Neural progenitor cell (in vitro differentiated cells): ENCODE data around the gene PLA2G4B. TPM values are rescaled to one million over a fixed set of nuclear protein-coding genes. Genes with fewer than 3 reads are reported as not detected.

Experiments used
- DNase-seq: peaks from one replicate; pipeline ENCODE4 v3.0.0-alpha.2; 2016; ENCODE audit warnings: low spot score
- H2AFZ ChIP-seq: fragments of 200-600 bp; sonication (generic); replicated peaks from 2 replicates; pipeline ENCODE4 v1.6.1; 2016; ENCODE audit warnings: antibody characterized with exemption
- H3F3A ChIP-seq: fragments of 200-600 bp; sonication (generic); 2 replicates; pipeline ENCODE4 v1.6.1; 2016; ENCODE audit warnings: antibody characterized with exemption, low read depth
- H3K27ac ChIP-seq: fragments of 200-600 bp; sonication (generic); 2 replicates; pipeline ENCODE4 v1.5.1; 2016; ENCODE audit warnings: mild to moderate bottlenecking
- H3K27me3 ChIP-seq: fragments of 200-600 bp; sonication (generic); 2 replicates; pipeline ENCODE4 v1.6.1; 2016; ENCODE audit warnings: mild to moderate bottlenecking, moderate library complexity
- H3K36me3 ChIP-seq: fragments of 200-600 bp; sonication (generic); 2 replicates; pipeline ENCODE4 v1.5.1; 2016
- H3K4me1 ChIP-seq: fragments of 200-600 bp; sonication (generic); 2 replicates; pipeline ENCODE4 v1.6.1; 2016; ENCODE audit warnings: mixed run types
- H3K4me2 ChIP-seq: fragments of 200-600 bp; sonication (generic); 2 replicates; pipeline ENCODE4 v1.6.1; 2016
- H3K4me3 ChIP-seq: fragments of 200-600 bp; sonication (generic); 2 replicates; pipeline ENCODE4 v1.5.1; 2016
- H3K79me2 ChIP-seq: fragments of 200-600 bp; sonication (generic); 2 replicates; pipeline ENCODE4 v1.6.1; 2016; ENCODE audit warnings: low read depth
- H3K9ac ChIP-seq: fragments of 200-600 bp; sonication (generic); 2 replicates; pipeline ENCODE4 v1.6.1; 2016
- H3K9me3 ChIP-seq: fragments of 200-600 bp; sonication (generic); 2 replicates; pipeline ENCODE4 v1.5.1; 2016; ENCODE audit warnings: low read depth
- H4K20me1 ChIP-seq: fragments of 200-600 bp; sonication (generic); 2 replicates; pipeline ENCODE4 v1.6.1; 2016; ENCODE audit warnings: low read depth
- H3K27ac Mint-ChIP-seq: 3 replicates; pipeline ENCODE4 v1.8.0; 2021; ENCODE audit warnings: mixed read lengths
- H3K27me3 Mint-ChIP-seq: 2 replicates; pipeline ENCODE4 v1.8.0; 2022; ENCODE audit warnings: low read depth, mild to moderate bottlenecking, inconsistent platforms, moderate library complexity, mixed read lengths; ENCODE audit not compliant: insufficient read depth
- H3K36me3 Mint-ChIP-seq: 3 replicates; pipeline ENCODE4 v1.8.0; 2021; ENCODE audit warnings: mixed read lengths
- H3K4me1 Mint-ChIP-seq: 3 replicates; pipeline ENCODE4 v1.8.0; 2021; ENCODE audit warnings: mixed read lengths
- H3K4me3 Mint-ChIP-seq: 3 replicates; pipeline ENCODE4 v1.8.0; 2021; ENCODE audit warnings: mild to moderate bottlenecking, moderate library complexity, mixed read lengths
- H3K9me3 Mint-ChIP-seq: 3 replicates; pipeline ENCODE4 v1.8.0; 2020; ENCODE audit warnings: mixed read lengths
- CTCF ChIP-seq: fragments of 200-600 bp; sonication (generic); IDR thresholded peaks from 2 replicates; pipeline ENCODE4 v1.5.1; 2017; ENCODE audit warnings: antibody characterized with exemption, mild to moderate bottlenecking
- EZH2 ChIP-seq: fragments of 200-600 bp; sonication (generic); IDR thresholded peaks from 2 replicates; pipeline ENCODE4 v1.6.1; 2017; ENCODE audit warnings: antibody characterized with exemption, mild to moderate bottlenecking, moderate library complexity
- EZH2phosphoT487 ChIP-seq: fragments of 200-600 bp; sonication (generic); IDR thresholded peaks from 2 replicates; pipeline ENCODE4 v1.6.1; 2017; ENCODE audit warnings: antibody characterized with exemption
- total RNA-seq: library from RNA; depleted of rRNA; stranded (reverse); fragments of >200 nt; gene quantifications from 2 replicates; pipeline ENCODE4 v1.2.3, GENCODE V29; 2015; ENCODE audit warnings: low replicate concordance

The PLA2G4B gene
- total RNA-seq, 1 donor from 2014 or later, result 2.0 TPM

DNA sequence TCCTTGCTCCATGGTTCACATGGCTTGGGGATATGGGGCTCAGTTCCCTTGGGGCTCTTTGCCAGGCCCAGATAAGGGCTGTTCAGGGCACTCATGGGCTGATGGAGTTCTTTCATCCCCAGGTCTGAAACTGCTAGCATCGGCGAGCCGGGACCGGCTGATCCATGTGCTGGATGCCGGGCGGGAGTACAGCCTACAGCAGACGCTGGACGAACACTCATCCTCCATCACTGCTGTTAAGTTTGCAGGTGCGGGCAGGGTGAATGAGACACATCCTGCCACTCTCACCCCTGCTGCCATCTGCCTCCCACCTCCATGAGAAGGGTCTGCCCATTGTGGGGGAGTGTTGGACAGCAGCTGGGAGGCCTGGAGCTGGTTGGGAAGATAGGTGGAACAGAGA, 21.9 kb upstream of the PLA2G4B start:
- no peaks in the 10 kb centered on the region for H3K27me3 ChIP-seq
- no peaks in the 10 kb centered on the region for H3K9me3 Mint-ChIP-seq
- no peaks in the 10 kb centered on the region for H4K20me1 ChIP-seq
- H3K4me2 ChIP-seq, result no peak overlapping the region
- peaks cover 33% of the 10 kb centered on the region for H3K36me3 Mint-ChIP-seq
- no peaks in the 10 kb centered on the region for H3K9me3 ChIP-seq
- no peaks in the 10 kb centered on the region for H3K4me1 ChIP-seq
- H3K79me2 ChIP-seq, result no peaks in the 10 kb centered on the region
- TF ChIP-seq EZH2 (no peak), EZH2phosphoT487 (no peak), CTCF (no peak)
- H3K27ac Mint-ChIP-seq, result no peak overlapping the region
- no peak overlapping the region for H3K4me3 ChIP-seq
- H2AFZ ChIP-seq, result no peak overlapping the region
- H3K9ac ChIP-seq, result no peak overlapping the region
- H3K4me1 Mint-ChIP-seq, result peaks cover 2% of the 10 kb centered on the region
- no peaks in the 10 kb centered on the region for H3F3A ChIP-seq
- H3K27me3 Mint-ChIP-seq, result peaks cover 2% of the 10 kb centered on the region
- H3K4me3 Mint-ChIP-seq, result no peak overlapping the region
- no peak for DNase-seq
- H3K27ac ChIP-seq, result no peak overlapping the region
- H3K36me3 ChIP-seq, result no peaks in the 10 kb centered on the region

GRCh38 chr15:41817327-41817726, 21.3 kb upstream of the PLA2G4B start:
- Mint-ChIP-seq H3K9me3 (no peaks in the 10 kb centered on the region), H3K27me3 (peaks cover 2% of the 10 kb centered on the region), H3K4me1 (no peaks in the 10 kb centered on the region), H3K36me3 (peaks cover 33% of the 10 kb centered on the region), H3K27ac (no peak overlapping the region), H3K4me3 (no peak overlapping the region)
- TF ChIP-seq EZH2phosphoT487 (no peak), CTCF (no peak), EZH2 (no peak)
- H3K9ac ChIP-seq, result no peak overlapping the region
- H3K9me3 ChIP-seq, result no peaks in the 10 kb centered on the region
- no peak overlapping the region for H3K4me2 ChIP-seq
- no peak overlapping the region for H2AFZ ChIP-seq
- H3K36me3 ChIP-seq, result no peaks in the 10 kb centered on the region
- no peaks in the 10 kb centered on the region for H4K20me1 ChIP-seq
- no peak overlapping the region for H3K4me3 ChIP-seq
- H3K4me1 ChIP-seq, result no peaks in the 10 kb centered on the region
- no peaks in the 10 kb centered on the region for H3F3A ChIP-seq
- no peak for DNase-seq
- no peak overlapping the region for H3K27ac ChIP-seq
- H3K27me3 ChIP-seq, result no peaks in the 10 kb centered on the region
- H3K79me2 ChIP-seq, result no peaks in the 10 kb centered on the region

- H3K27me3 Mint-ChIP-seq, result peaks cover 2% of the 10 kb centered on the region
- no peaks in the 10 kb centered on the region for H3K9me3 Mint-ChIP-seq
- H3K27ac Mint-ChIP-seq, result no peak overlapping the region
- Histone ChIP-seq H3K9ac (no peak overlapping the region), H3K27ac (no peak overlapping the region), H3K27me3 (no peaks in the 10 kb centered on the region), H3K36me3 (no peaks in the 10 kb centered on the region), H2AFZ (no peak overlapping the region), H4K20me1 (no peaks in the 10 kb centered on the region), H3K4me2 (no peak overlapping the region), H3K4me3 (no peak overlapping the region), H3F3A (no peaks in the 10 kb centered on the region), H3K79me2 (no peaks in the 10 kb centered on the region), H3K9me3 (no peaks in the 10 kb centered on the region), H3K4me1 (no peaks in the 10 kb centered on the region)
- H3K4me3 Mint-ChIP-seq, result no peak overlapping the region
- no peaks in the 10 kb centered on the region for H3K4me1 Mint-ChIP-seq
- TF ChIP-seq EZH2phosphoT487 (no peak), CTCF (no peak), EZH2 (no peak)
- H3K36me3 Mint-ChIP-seq, result peaks cover 33% of the 10 kb centered on the region
- DNase-seq, result no peak
Observed at GRCh38 chr15:41817781-41818180, 20.9 kb upstream of the PLA2G4B start.
